Osteoblast (primary cell): ENCODE measurements around the gene TDRD7. TPM values are rescaled to one million over a fixed set of nuclear protein-coding genes. Genes with fewer than 3 reads are reported as not detected.

Source experiments
- DNase-seq: peaks from one replicate; pipeline ENCODE4 v3.0.0; 2011; ENCODE audit warnings: low spot score, mixed read lengths; ENCODE audit not compliant: insufficient read length; ENCODE audit errors: missing footprints
- H2AFZ ChIP-seq: 2 replicates; pipeline ENCODE4 v1.6.0; 2011; ENCODE audit warnings: mild to moderate bottlenecking, low read length
- H3K27ac ChIP-seq: 2 replicates; pipeline ENCODE4 v1.5.1; 2011; ENCODE audit warnings: mild to moderate bottlenecking, low read depth, low read length, moderate library complexity
- H3K27me3 ChIP-seq: 2 replicates; pipeline ENCODE4 v1.6.0; 2012; ENCODE audit warnings: mild to moderate bottlenecking, control low read depth, inconsistent platforms, low read length, moderate library complexity; ENCODE audit not compliant: insufficient read depth
- H3K36me3 ChIP-seq: 2 replicates; pipeline ENCODE4 v1.5.1; 2011; ENCODE audit warnings: mild to moderate bottlenecking, low read length, control low read depth, moderate library complexity; ENCODE audit not compliant: insufficient read depth
- H3K4me1 ChIP-seq: 2 replicates; pipeline ENCODE4 v1.5.1; 2011; ENCODE audit warnings: mild to moderate bottlenecking, low read length, control low read depth, moderate library complexity; ENCODE audit not compliant: insufficient read depth
- H3K4me2 ChIP-seq: 2 replicates; pipeline ENCODE4 v1.6.0; 2011; ENCODE audit warnings: mild to moderate bottlenecking, low read length; ENCODE audit not compliant: insufficient read depth
- H3K4me3 ChIP-seq: fragments of 200-600 bp; sonication (generic); 3 replicates; pipeline ENCODE4 v1.5.1; 2012; ENCODE audit warnings: mild to moderate bottlenecking, low read length, inconsistent platforms; ENCODE audit not compliant: insufficient read depth
- H3K79me2 ChIP-seq: 2 replicates; pipeline ENCODE4 v1.6.0; 2012; ENCODE audit warnings: mild to moderate bottlenecking, low read length, control low read depth, inconsistent platforms; ENCODE audit not compliant: insufficient read depth
- H3K9me3 ChIP-seq: 2 replicates; pipeline ENCODE4 v1.5.1; 2011; ENCODE audit warnings: low read depth, low read length, control low read depth
- H4K20me1 ChIP-seq: 2 replicates; pipeline ENCODE4 v1.6.0; 2012; ENCODE audit warnings: mild to moderate bottlenecking, low read length, control low read depth; ENCODE audit not compliant: insufficient read depth
- total RNA-seq: library from RNA; depleted of rRNA; stranded (reverse); fragments of >200 nt; gene quantifications from 2 replicates; pipeline ENCODE4 v1.2.3, GENCODE V29; 2012
- TF ChIP-seq, protein P1 (sequence below): IDR thresholded peaks from 2 replicates; pipeline ENCODE4 v1.5.1; 2011; ENCODE audit warnings: mild to moderate bottlenecking, low read depth, low read length, moderate library complexity; ENCODE audit errors: extremely low read depth

The TDRD7 gene
- total RNA-seq, 1 donor: 8.0 TPM

DNA sequence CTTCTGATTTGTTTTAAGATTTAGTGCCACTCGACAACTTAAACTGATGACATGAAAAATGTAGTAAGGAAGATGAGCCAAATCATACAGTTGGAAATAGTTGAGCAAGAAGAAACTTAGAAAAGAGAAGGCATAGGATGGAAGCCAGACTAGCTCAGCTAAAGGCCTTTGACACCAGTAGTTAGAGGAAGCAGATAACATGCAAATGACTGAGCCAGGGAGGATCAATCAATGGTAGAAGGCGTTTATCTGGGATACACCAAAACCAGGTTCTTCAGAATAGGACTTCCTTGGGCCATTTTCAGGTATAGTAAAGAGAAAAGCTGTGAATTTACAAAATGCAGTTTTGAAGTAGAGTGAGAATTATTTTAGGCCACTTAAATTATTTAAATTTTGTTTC is 3.2 kb downstream of the TDRD7 start:
- peaks cover 5% of the 10 kb centered on the region for H3K27me3 ChIP-seq
- no peaks in the 10 kb centered on the region for H3K36me3 ChIP-seq
- peaks cover 3% of the 10 kb centered on the region for H3K79me2 ChIP-seq
- DNase-seq: no peak
- H3K4me2 ChIP-seq: no peak overlapping the region
- H3K27ac ChIP-seq: no peak overlapping the region
- H4K20me1 ChIP-seq: peaks cover 18% of the 10 kb centered on the region
- no peak overlapping the region for H2AFZ ChIP-seq
- TF ChIP-seq, protein P1, sequence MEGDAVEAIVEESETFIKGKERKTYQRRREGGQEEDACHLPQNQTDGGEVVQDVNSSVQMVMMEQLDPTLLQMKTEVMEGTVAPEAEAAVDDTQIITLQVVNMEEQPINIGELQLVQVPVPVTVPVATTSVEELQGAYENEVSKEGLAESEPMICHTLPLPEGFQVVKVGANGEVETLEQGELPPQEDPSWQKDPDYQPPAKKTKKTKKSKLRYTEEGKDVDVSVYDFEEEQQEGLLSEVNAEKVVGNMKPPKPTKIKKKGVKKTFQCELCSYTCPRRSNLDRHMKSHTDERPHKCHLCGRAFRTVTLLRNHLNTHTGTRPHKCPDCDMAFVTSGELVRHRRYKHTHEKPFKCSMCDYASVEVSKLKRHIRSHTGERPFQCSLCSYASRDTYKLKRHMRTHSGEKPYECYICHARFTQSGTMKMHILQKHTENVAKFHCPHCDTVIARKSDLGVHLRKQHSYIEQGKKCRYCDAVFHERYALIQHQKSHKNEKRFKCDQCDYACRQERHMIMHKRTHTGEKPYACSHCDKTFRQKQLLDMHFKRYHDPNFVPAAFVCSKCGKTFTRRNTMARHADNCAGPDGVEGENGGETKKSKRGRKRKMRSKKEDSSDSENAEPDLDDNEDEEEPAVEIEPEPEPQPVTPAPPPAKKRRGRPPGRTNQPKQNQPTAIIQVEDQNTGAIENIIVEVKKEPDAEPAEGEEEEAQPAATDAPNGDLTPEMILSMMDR: no peak
- H3K4me1 ChIP-seq: peaks cover 19% of the 10 kb centered on the region
- H3K9me3 ChIP-seq: no peaks in the 10 kb centered on the region
- H3K4me3 ChIP-seq: no peak overlapping the region

DNA sequence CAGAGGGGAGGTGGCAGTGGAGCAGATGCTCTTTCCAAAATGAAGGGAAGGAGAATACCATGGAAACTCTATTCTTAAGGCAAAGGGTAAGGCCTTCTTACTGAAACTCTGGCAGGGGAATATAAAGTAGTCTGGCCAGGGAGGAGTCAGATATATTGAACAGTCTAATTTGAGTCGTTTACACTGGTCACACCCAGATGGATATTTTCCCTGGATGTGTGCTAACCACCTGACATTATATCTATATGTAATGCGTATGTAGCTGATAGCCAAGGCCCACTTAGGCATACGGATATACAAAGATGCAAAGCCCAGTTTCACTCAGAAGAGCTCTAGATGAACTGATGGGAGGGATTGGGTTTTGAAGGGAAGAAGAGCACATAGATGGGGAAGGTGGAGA is 7.0 kb downstream of the TDRD7 start:
- Histone ChIP-seq H3K4me2 (no peak overlapping the region), H3K4me1 (peaks cover 9% of the 10 kb centered on the region), H2AFZ (no peak overlapping the region), H4K20me1 (peaks cover 18% of the 10 kb centered on the region), H3K27me3 (no peaks in the 10 kb centered on the region), H3K9me3 (no peaks in the 10 kb centered on the region), H3K27ac (no peak overlapping the region), H3K79me2 (no peaks in the 10 kb centered on the region), H3K36me3 (no peaks in the 10 kb centered on the region), H3K4me3 (no peak overlapping the region)
- TF ChIP-seq, protein P1: no peak
- no peak for DNase-seq

DNA sequence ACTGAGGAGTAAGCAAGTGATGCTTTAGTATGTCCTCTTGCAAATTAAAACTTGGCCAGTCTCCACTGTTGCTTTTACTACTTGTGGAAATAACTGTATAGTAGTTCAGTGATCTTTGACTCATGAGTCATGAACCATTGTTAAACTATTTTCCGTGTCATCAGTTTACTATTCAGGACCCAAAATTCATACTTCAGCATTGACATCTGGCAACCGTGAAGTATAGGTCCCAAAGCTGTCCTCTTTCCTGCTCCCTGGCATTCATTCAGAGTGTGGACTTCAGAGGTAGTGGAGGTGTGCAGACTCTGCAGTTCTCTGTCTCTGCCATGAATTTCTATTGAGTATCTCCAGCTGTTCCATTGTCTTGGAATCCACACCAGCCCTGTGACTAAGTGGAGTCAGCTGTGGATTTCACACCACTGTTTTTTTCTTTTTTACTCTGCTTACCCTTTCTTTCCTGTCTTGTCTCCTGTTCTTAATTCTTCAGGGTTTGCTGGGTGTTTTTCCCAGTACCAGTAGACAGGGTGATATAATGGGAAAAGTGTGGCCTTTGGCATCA is 7.5 kb downstream of the TDRD7 start:
- no peaks in the 10 kb centered on the region for H3K9me3 ChIP-seq
- TF ChIP-seq, protein P1: no peak
- H3K27me3 ChIP-seq: no peaks in the 10 kb centered on the region
- no peak overlapping the region for H2AFZ ChIP-seq
- no peak overlapping the region for H3K4me3 ChIP-seq
- H3K36me3 ChIP-seq: no peaks in the 10 kb centered on the region
- H3K27ac ChIP-seq: no peak overlapping the region
- peak; percentile 76 for DNase-seq
- peaks cover 9% of the 10 kb centered on the region for H3K4me1 ChIP-seq
- no peaks in the 10 kb centered on the region for H3K79me2 ChIP-seq
- H3K4me2 ChIP-seq: peak overlapping the region; percentile 34
- H4K20me1 ChIP-seq: peaks cover 18% of the 10 kb centered on the region

DNA sequence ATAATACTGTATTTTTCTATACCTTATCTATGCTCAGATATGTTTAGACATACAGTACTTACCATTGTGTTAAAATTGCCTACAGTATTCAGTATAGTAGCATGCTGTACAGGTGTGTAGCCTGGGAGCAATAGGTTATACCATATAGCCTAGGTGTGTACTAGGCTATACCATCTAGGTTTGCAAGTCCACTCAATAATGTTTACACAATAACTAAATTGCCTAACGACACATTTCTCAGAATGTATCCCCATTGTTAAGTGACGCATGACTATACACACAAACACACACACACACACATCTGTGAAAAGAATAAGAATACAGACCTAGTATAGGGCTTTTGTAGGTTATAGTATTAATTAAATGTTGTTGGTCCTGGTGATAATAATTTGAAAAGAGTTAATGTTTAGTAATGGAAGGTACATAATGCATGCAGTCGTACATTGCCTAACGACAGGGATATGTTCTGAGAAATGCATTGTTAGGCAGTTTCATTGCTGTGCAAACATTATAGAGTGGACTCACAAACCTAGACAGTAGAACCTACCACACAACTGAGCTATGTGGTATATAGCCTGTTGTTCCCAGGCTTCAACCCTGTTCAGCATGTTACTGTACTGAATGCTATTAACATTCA is 13.6 kb downstream of the TDRD7 start:
- Histone ChIP-seq H3K4me2 (no peak overlapping the region), H2AFZ (no peak overlapping the region), H3K27me3 (no peaks in the 10 kb centered on the region), H3K27ac (no peak overlapping the region), H3K9me3 (no peaks in the 10 kb centered on the region), H4K20me1 (no peaks in the 10 kb centered on the region), H3K4me3 (no peak overlapping the region), H3K79me2 (no peaks in the 10 kb centered on the region), H3K4me1 (no peaks in the 10 kb centered on the region), H3K36me3 (no peaks in the 10 kb centered on the region)
- TF ChIP-seq, protein P1: no peak
- DNase-seq: no peak
